Measurements from ENCODE around the gene GNAI3. TPM values are rescaled to one million over a fixed set of nuclear protein-coding genes. Genes with fewer than 3 reads are reported as not detected.
A peak's percentile ranks its signal among the peaks of the same experiment; 100 is the strongest.

GNAI3 gene
- total and polyA plus RNA-seq, 2 of the 8 experiments (the other 6 are each of a cell fraction or from before 2014, with no cell fraction given), result 4.0 to 9.8 TPM

GRCh38 chr1:109616391-109616790 is 68.0 kb downstream of the GNAI3 start:
- Histone ChIP-seq H4K20me1 (replicated peaks in 1 of 2; ENCODE audit: control insufficient read depth in 1 of 2, insufficient read depth in 2 of 2, low read length in 2 of 2) (peaks cover 0 to 3% of the 10 kb centered on the region in 2 experiments), H3K4me2 (ENCODE audit: insufficient read depth in 1 of 2, low read depth in 2 of 2, low read length in 2 of 2) (no peak overlapping the region; a peak in 1 of 4 replicates), H3K18ac (ENCODE audit: extremely low read depth, low read length) (no peak overlapping the region), H3K79me2 (ENCODE audit: control insufficient read depth in 1 of 2, insufficient read depth in 2 of 2, low read length in 2 of 2) (peaks cover 0 to 5% of the 10 kb centered on the region in 2 experiments; a peak in 2 of 4 replicates), H3K14ac (ENCODE audit: insufficient read length) (no peak overlapping the region), H3K4me3 (ENCODE audit: extremely low read depth in 1 of 4, insufficient read depth in 2 of 4, low read depth in 3 of 4, low read length in 4 of 4) (no peak overlapping the region), H3K4ac (replicated peaks; ENCODE audit: insufficient read length, low read depth, low read length) (no peak overlapping the region), H2BK5ac (ENCODE audit: low read depth, low read length) (no peak overlapping the region), H3K9ac (replicated peaks in 1 of 4; ENCODE audit: extremely low read depth in 1 of 4, low read depth in 3 of 4, low read length in 3 of 4) (no peak overlapping the region), H3K4me1 (replicated peaks in 1 of 4; ENCODE audit: control insufficient read depth in 3 of 4, insufficient read depth in 4 of 4, low read length in 3 of 4) (peaks cover 4 to 21% (median 10%) of the 10 kb centered on the region in 4 experiments), H2BK20ac (ENCODE audit: low read length) (no peak overlapping the region), H3K23me2 (ENCODE audit: low read depth, low read length) (peaks cover 16% of the 10 kb centered on the region), H2BK120ac (replicated peaks; ENCODE audit: low read depth, low read length) (no peak overlapping the region), H3K79me1 (ENCODE audit: low read depth, low read length) (peaks cover 4% of the 10 kb centered on the region), H4K91ac (replicated peaks; ENCODE audit: insufficient read length, low read length) (no peak overlapping the region), H3K27ac (ENCODE audit: low read depth, low read length) (no peak overlapping the region), H2AFZ (ENCODE audit: low read length) (no peak overlapping the region), H2AK5ac (ENCODE audit: low read depth, low read length) (no peak overlapping the region), H3K27me3 (replicated peaks in 1 of 4; ENCODE audit: control insufficient read depth in 3 of 4, extremely low read depth in 1 of 4, insufficient read depth in 3 of 4, low read length in 3 of 4) (no peaks in the 10 kb centered on the region), H3K36me3 (ENCODE audit: control insufficient read depth in 2 of 4, insufficient read depth in 4 of 4, low read length in 3 of 4) (no peaks in the 10 kb centered on the region), H4K8ac (ENCODE audit: extremely low read depth, insufficient read depth, low read length) (no peak overlapping the region), H4K5ac (ENCODE audit: insufficient read length, low read depth, low read length) (no peak overlapping the region), H3K56ac (replicated peaks; ENCODE audit: insufficient read length, low read depth, low read length) (no peak overlapping the region), H2BK12ac (ENCODE audit: low read depth, low read length) (peak overlapping the region; percentile 70; the same call in 1 of the 2 replicates), H2BK15ac (ENCODE audit: low read length) (peak overlapping the region; percentile 89; the same call in 1 of the 2 replicates), H3K23ac (ENCODE audit: insufficient read length) (no peak overlapping the region), H3K9me3 (ENCODE audit: insufficient read depth in 2 of 2, low read depth in 1 of 2, low read length in 1 of 2) (no peaks in the 10 kb centered on the region)
- POLR2A ChIA-PET (ENCODE audit: partially characterized antibody), result interaction anchor here (0.9 to 2.0 kb wide), 7 partner anchors 7 to 68 kb away, joined by 3 to 11 read pairs (median 5); partner anchors contain the start of gene GNAI3
- DNase-seq (ENCODE audit: low read depth in 1 of 2, low spot score in 2 of 2), result no peak
- 88% methylated on average over 3 of the region's 3 CpGs; no CpG with 5 or more reads in 1 of the 2 experiments for WGBS, 2 experiments (ENCODE audit: extremely low coverage in 1 of 2, insufficient coverage in 1 of 2, insufficient read length in 1 of 2, insufficient replicate concordance in 2 of 2, low coverage in 1 of 2, low lambda C conversion rate in 2 of 2, missing lambda C conversion rate in 1 of 2)
- CTCF ChIA-PET (ENCODE audit: partially characterized antibody), result interaction anchor here (1.0 to 6.8 kb wide), 12 partner anchors 12 to 160 kb away, joined by 3 to 92 read pairs (median 4); no protein-coding TSS in a partner anchor
- FAIRE-seq, result no peak
- no peak for TF ChIP-seq KDM4A (IDR thresholded peaks at IDR 0.05; ENCODE audit: low read depth, low read length, severe bottlenecking)
- no peak for TF ChIP-seq CBX5 (IDR thresholded peaks at IDR 0.05; ENCODE audit: low read depth, low read length)
- TF ChIP-seq USF2 (IDR thresholded peaks at IDR 0.05; ENCODE audit: low read length), result no peak
- no peak for TF ChIP-seq SIN3A (conservative IDR thresholded peaks at IDR 0.05 in 1 of 2, IDR thresholded peaks at IDR 0.05 in 1 of 2; ENCODE audit: low read depth in 1 of 2, low read length in 2 of 2)
- TF ChIP-seq TEAD4 (IDR thresholded peaks at IDR 0.05; ENCODE audit: low read depth, low read length), result no peak
- TF ChIP-seq MAFK (IDR thresholded peaks at IDR 0.05; ENCODE audit: low read depth, low read length), result no peak
- no peak for TF ChIP-seq ATF2 (IDR thresholded peaks at IDR 0.05; ENCODE audit: low read length)
- TF ChIP-seq SUZ12 (IDR thresholded peaks at IDR 0.05; ENCODE audit: low read length), result no peak
- no peak for TF ChIP-seq ASH2L (IDR thresholded peaks at IDR 0.05; ENCODE audit: low read length)
- TF ChIP-seq SP4 (IDR thresholded peaks at IDR 0.05; ENCODE audit: low read length), result no peak

All from H1 (cell line).